ENCODE data around the gene FOXR1. TPM values are rescaled to one million over a fixed set of nuclear protein-coding genes. Genes with fewer than 3 reads are reported as not detected.

FOXR1 gene
- total RNA-seq, 4 donors from 2014 or later, result not detected

- no peak overlapping the region for H3K4me3 ChIP-seq
- no peak overlapping the region for H3K27ac ChIP-seq
- TF ChIP-seq POLR2A (IDR thresholded peaks at IDR 0.05), result no peak
- TF ChIP-seq CTCF (IDR thresholded peaks at IDR 0.05), result peak in 1 of 4 experiments; percentile 2
- no peak for TF ChIP-seq EP300 (IDR thresholded peaks at IDR 0.05)
- TF ChIP-seq POLR2AphosphoS5 (IDR thresholded peaks at IDR 0.05), result no peak
- H3K9me3 ChIP-seq, result no peaks in the 10 kb centered on the region
- H3K4me1 ChIP-seq, result peaks cover 0 to 8% (median 0%) of the 10 kb centered on the region in 3 donors
- H3K36me3 ChIP-seq, result no peaks in the 10 kb centered on the region
- peaks cover 15% of the 10 kb centered on the region for H3K27me3 ChIP-seq
- WGBS, 2 donors (ENCODE audit: low coverage in 1 of 2), result 22 to 53% methylated on average over 3 to 5 of the region's 14 CpGs
- ATAC-seq, result no peak
Observed at GRCh38 chr11:118956847-118957469, 14.6 kb upstream of the FOXR1 start.

- ATAC-seq, result no peak
- 71 to 75% methylated on average over 6 to 10 of the region's 11 CpGs for WGBS, 2 donors (ENCODE audit: low coverage in 1 of 2)
- TF ChIP-seq POLR2AphosphoS5 (IDR thresholded peaks at IDR 0.05) (no peak), EP300 (IDR thresholded peaks at IDR 0.05) (no peak), CTCF (IDR thresholded peaks at IDR 0.05) (no peak), POLR2A (IDR thresholded peaks at IDR 0.05) (no peak)
- H3K27ac ChIP-seq, result no peak overlapping the region
- peaks cover 0 to 8% (median 0%) of the 10 kb centered on the region in 3 donors for H3K4me1 ChIP-seq
- peaks cover 15% of the 10 kb centered on the region for H3K27me3 ChIP-seq
- no peaks in the 10 kb centered on the region for H3K9me3 ChIP-seq
- H3K4me3 ChIP-seq, result no peak overlapping the region
- no peaks in the 10 kb centered on the region for H3K36me3 ChIP-seq
Observed at GRCh38 chr11:118957549-118957948, 14.0 kb upstream of the FOXR1 start.

- Histone ChIP-seq H3K4me1 (peaks cover 0 to 8% (median 0%) of the 10 kb centered on the region in 3 donors), H3K36me3 (no peaks in the 10 kb centered on the region), H3K4me3 (no peak overlapping the region), H3K9me3 (no peaks in the 10 kb centered on the region), H3K27ac (no peak overlapping the region), H3K27me3 (peaks cover 15% of the 10 kb centered on the region)
- no peak for ATAC-seq
- 89 to 97% methylated on average over 1 to 6 of the region's 8 CpGs for WGBS, 2 donors (ENCODE audit: low coverage in 1 of 2)
- TF ChIP-seq EP300 (IDR thresholded peaks at IDR 0.05) (no peak), CTCF (IDR thresholded peaks at IDR 0.05) (no peak), POLR2AphosphoS5 (IDR thresholded peaks at IDR 0.05) (no peak), POLR2A (IDR thresholded peaks at IDR 0.05) (no peak)
Observed at GRCh38 chr11:118957968-118958367, 13.6 kb upstream of the FOXR1 start.

GRCh38 chr11:118958577-118958976, 13.0 kb upstream of the FOXR1 start:
- H3K4me3 ChIP-seq, result no peak overlapping the region
- H3K27ac ChIP-seq, result no peak overlapping the region
- 83 to 100% methylated on average over 1 of the region's 2 CpGs for WGBS, 2 donors (ENCODE audit: low coverage in 1 of 2)
- ATAC-seq, result no peak
- H3K27me3 ChIP-seq, result peaks cover 10% of the 10 kb centered on the region
- H3K36me3 ChIP-seq, result no peaks in the 10 kb centered on the region
- no peak for TF ChIP-seq POLR2A (IDR thresholded peaks at IDR 0.05)
- no peak for TF ChIP-seq CTCF (IDR thresholded peaks at IDR 0.05)
- TF ChIP-seq EP300 (IDR thresholded peaks at IDR 0.05), result no peak
- no peak for TF ChIP-seq POLR2AphosphoS5 (IDR thresholded peaks at IDR 0.05)
- H3K9me3 ChIP-seq, result no peaks in the 10 kb centered on the region
- peaks cover 0 to 8% (median 0%) of the 10 kb centered on the region in 3 donors for H3K4me1 ChIP-seq

- Histone ChIP-seq H3K9me3 (no peaks in the 10 kb centered on the region), H3K36me3 (no peaks in the 10 kb centered on the region), H3K27me3 (peaks cover 12% of the 10 kb centered on the region), H3K27ac (no peak overlapping the region), H3K4me1 (peaks cover 0 to 7% (median 0%) of the 10 kb centered on the region in 3 donors), H3K4me3 (no peak overlapping the region)
- TF ChIP-seq POLR2A (IDR thresholded peaks at IDR 0.05), result no peak
- TF ChIP-seq CTCF (IDR thresholded peaks at IDR 0.05), result no peak
- no peak for TF ChIP-seq POLR2AphosphoS5 (IDR thresholded peaks at IDR 0.05)
- no peak for TF ChIP-seq EP300 (IDR thresholded peaks at IDR 0.05)
- ATAC-seq, result no peak
- WGBS, 2 donors (ENCODE audit: low coverage in 1 of 2), result no CpG with 5 or more reads among the region's 5 CpGs
Observed at GRCh38 chr11:118961189-118961588, 10.4 kb upstream of the FOXR1 start.
